ENCODE measurements around the gene MVB12B. TPM values are rescaled to one million over a fixed set of nuclear protein-coding genes. Genes with fewer than 3 reads are reported as not detected.

Gene MVB12B
- total and polyA plus RNA-seq, 2 of the 8 experiments (the other 6 are each of a cell fraction or from before 2014, with no cell fraction given): 2.6 to 5.0 TPM

- DNase-seq (ENCODE audit: low read depth in 1 of 2, low spot score in 2 of 2): no peak
- Histone ChIP-seq H3K27ac (ENCODE audit: low read depth, low read length) (no peak overlapping the region), H3K4me2 (ENCODE audit: insufficient read depth in 1 of 2, low read depth in 2 of 2, low read length in 2 of 2) (no peak overlapping the region)
Measured at GRCh38 chr9:126439883-126440653, 113.4 kb downstream of the MVB12B start.

More at GRCh38 chr9:126439883-126440653, 113.4 kb downstream of the MVB12B start:
- no peak overlapping the region for H2AK5ac ChIP-seq (ENCODE audit: low read depth, low read length)
- H4K5ac ChIP-seq (ENCODE audit: insufficient read length, low read depth, low read length): no peak overlapping the region
- no peak overlapping the region for H2BK20ac ChIP-seq (ENCODE audit: low read length)
- no peaks in the 10 kb centered on the region for H3K36me3 ChIP-seq (ENCODE audit: control insufficient read depth in 2 of 4, insufficient read depth in 4 of 4, low read length in 3 of 4)
- H3K56ac ChIP-seq (replicated peaks; ENCODE audit: insufficient read length, low read depth, low read length): no peak overlapping the region
- H3K18ac ChIP-seq (ENCODE audit: extremely low read depth, low read length): no peak overlapping the region
- FAIRE-seq: no peak
- POLR2A ChIA-PET (ENCODE audit: partially characterized antibody): no interaction called here
- H3K9ac ChIP-seq (replicated peaks in 1 of 4; ENCODE audit: extremely low read depth in 1 of 4, low read depth in 3 of 4, low read length in 3 of 4): no peak overlapping the region
- H2BK12ac ChIP-seq (ENCODE audit: low read depth, low read length): no peak overlapping the region
- no peak overlapping the region for H2BK15ac ChIP-seq (ENCODE audit: low read length)
- H3K79me2 ChIP-seq (ENCODE audit: control insufficient read depth in 1 of 2, insufficient read depth in 2 of 2, low read length in 2 of 2): no peaks in the 10 kb centered on the region
- H3K23me2 ChIP-seq (ENCODE audit: low read depth, low read length): no peaks in the 10 kb centered on the region
- no peak overlapping the region for H2AFZ ChIP-seq (ENCODE audit: low read length)
- no peak overlapping the region for H2BK5ac ChIP-seq (ENCODE audit: low read depth, low read length)
- no peak overlapping the region for H3K23ac ChIP-seq (ENCODE audit: insufficient read length)
- H2BK120ac ChIP-seq (replicated peaks; ENCODE audit: low read depth, low read length): no peak overlapping the region
- H4K91ac ChIP-seq (replicated peaks; ENCODE audit: insufficient read length, low read length): no peak overlapping the region
- 0 out of 7 replicates have a peak, but pooled peaks cover 0 to 3% (median 0%) of the 10 kb centered on the region in 4 experiments for H3K4me1 ChIP-seq (replicated peaks in 1 of 4; ENCODE audit: control insufficient read depth in 3 of 4, insufficient read depth in 4 of 4, low read length in 3 of 4)
- H3K4me3 ChIP-seq (ENCODE audit: extremely low read depth in 1 of 4, insufficient read depth in 2 of 4, low read depth in 3 of 4, low read length in 4 of 4): no peak overlapping the region
- H3K9me3 ChIP-seq (ENCODE audit: insufficient read depth in 2 of 2, low read depth in 1 of 2, low read length in 1 of 2): no peaks in the 10 kb centered on the region
- H3K79me1 ChIP-seq (ENCODE audit: low read depth, low read length): no peaks in the 10 kb centered on the region
- H4K20me1 ChIP-seq (replicated peaks in 1 of 2; ENCODE audit: control insufficient read depth in 1 of 2, insufficient read depth in 2 of 2, low read length in 2 of 2): no peaks in the 10 kb centered on the region
- H3K14ac ChIP-seq (ENCODE audit: insufficient read length): no peak overlapping the region
- H4K8ac ChIP-seq (ENCODE audit: extremely low read depth, insufficient read depth, low read length): no peak overlapping the region
- no peak overlapping the region for H3K4ac ChIP-seq (replicated peaks; ENCODE audit: insufficient read length, low read depth, low read length)
- H3K27me3 ChIP-seq (replicated peaks in 1 of 4; ENCODE audit: control insufficient read depth in 3 of 4, extremely low read depth in 1 of 4, insufficient read depth in 3 of 4, low read length in 3 of 4): no peaks in the 10 kb centered on the region
- TF ChIP-seq NRF1 (IDR thresholded peaks at IDR 0.05; ENCODE audit: low read depth, low read length): no peak
- TF ChIP-seq SIX5 (IDR thresholded peaks at IDR 0.05; ENCODE audit: low read depth, low read length): no peak
- TF ChIP-seq POU5F1 (IDR thresholded peaks at IDR 0.05; ENCODE audit: low read depth, low read length): no peak
- TF ChIP-seq SP4 (IDR thresholded peaks at IDR 0.05; ENCODE audit: low read length): no peak
- TF ChIP-seq TAF1 (IDR thresholded peaks at IDR 0.05; ENCODE audit: low read depth, low read length): no peak
- TF ChIP-seq JUND (IDR thresholded peaks at IDR 0.05; ENCODE audit: low read length): no peak
- WGBS, 2 experiments (ENCODE audit: extremely low coverage in 1 of 2, insufficient coverage in 1 of 2, insufficient read length in 1 of 2, insufficient replicate concordance in 2 of 2, low coverage in 1 of 2, low lambda C conversion rate in 2 of 2, missing lambda C conversion rate in 1 of 2): 93% methylated on average over 16 of the region's 16 CpGs; no CpG with 5 or more reads in 1 of the 2 experiments
- CTCF ChIA-PET (ENCODE audit: partially characterized antibody): interaction anchor here (1.0 to 1.5 kb wide), 2 partner anchors 9 to 43 kb away, joined by 3 to 5 read pairs; no protein-coding TSS in a partner anchor
